GM23248 (cell line): ENCODE results near the gene SLC24A4. TPM values are rescaled to one million over a fixed set of nuclear protein-coding genes. Genes with fewer than 3 reads are reported as not detected.

Experiments used
- DNase-seq: peaks from one replicate; pipeline ENCODE4 v3.0.0-alpha.2; 2015
- H2AFZ ChIP-seq: fragments of 200-600 bp; sonication (generic); 2 replicates; pipeline ENCODE4 v1.6.1; 2016; ENCODE audit warnings: antibody characterized with exemption
- H3F3A ChIP-seq: fragments of 200-600 bp; sonication (generic); 2 replicates; pipeline ENCODE4 v1.6.1; 2016; ENCODE audit warnings: mild to moderate bottlenecking, antibody characterized with exemption, mixed run types; ENCODE audit not compliant: insufficient read depth
- H3K27ac ChIP-seq: fragments of 200-600 bp; sonication (generic); 2 replicates; pipeline ENCODE4 v1.5.1; 2016; ENCODE audit warnings: mild to moderate bottlenecking
- H3K27me3 ChIP-seq: fragments of 200-600 bp; sonication (generic); replicated peaks from 2 replicates; pipeline ENCODE4 v1.6.1; 2016; ENCODE audit warnings: mild to moderate bottlenecking; ENCODE audit not compliant: insufficient read depth
- H3K36me3 ChIP-seq: fragments of 200-600 bp; sonication (generic); 2 replicates; pipeline ENCODE4 v1.6.1; 2016; ENCODE audit warnings: low read depth, mild to moderate bottlenecking
- H3K4me1 ChIP-seq: fragments of 200-600 bp; sonication (generic); 2 replicates; pipeline ENCODE4 v1.6.1; 2016; ENCODE audit warnings: mild to moderate bottlenecking; ENCODE audit not compliant: insufficient read depth
- H3K4me2 ChIP-seq: fragments of 200-600 bp; sonication (generic); one replicate; pipeline ENCODE4 v1.6.1; 2016; ENCODE audit warnings: mild to moderate bottlenecking; ENCODE audit not compliant: unreplicated experiment
- H3K4me3 ChIP-seq: fragments of 200-600 bp; sonication (generic); 2 replicates; pipeline ENCODE4 v1.5.1; 2016; ENCODE audit warnings: mild to moderate bottlenecking
- H3K79me2 ChIP-seq: fragments of 200-600 bp; sonication (generic); 2 replicates; pipeline ENCODE4 v1.6.1; 2016; ENCODE audit warnings: mild to moderate bottlenecking; ENCODE audit not compliant: insufficient read depth
- H3K9ac ChIP-seq: fragments of 200-600 bp; sonication (generic); 2 replicates; pipeline ENCODE4 v1.6.1; 2016; ENCODE audit warnings: mild to moderate bottlenecking
- H3K9me2 ChIP-seq: fragments of 200-600 bp; sonication (generic); 2 replicates; pipeline ENCODE4 v1.6.1; 2016; ENCODE audit warnings: mixed run types, mild to moderate bottlenecking, moderate library complexity; ENCODE audit not compliant: insufficient read depth
- H3K9me3 ChIP-seq: fragments of 200-600 bp; sonication (generic); one replicate; pipeline ENCODE4 v1.6.1; 2017; ENCODE audit warnings: low read depth
- H4K20me1 ChIP-seq: fragments of 200-600 bp; sonication (generic); 2 replicates; pipeline ENCODE4 v1.6.0; 2016; ENCODE audit not compliant: insufficient read depth
- EZH2 ChIP-seq: fragments of 200-600 bp; sonication (generic); IDR thresholded peaks from 2 replicates; pipeline ENCODE4 v1.6.1; 2018; ENCODE audit warnings: antibody characterized with exemption, mild to moderate bottlenecking; ENCODE audit not compliant: insufficient read depth, poor library complexity, severe bottlenecking
- EZH2phosphoT487 ChIP-seq: fragments of 200-600 bp; sonication (generic); IDR thresholded peaks from 2 replicates; pipeline ENCODE4 v1.6.1; 2018; ENCODE audit warnings: antibody characterized with exemption, moderate library complexity, mild to moderate bottlenecking, low read depth; ENCODE audit not compliant: insufficient read depth
- WGBS, 2 experiments: methylation state at CpG; one replicate each; pipeline ENCODE4 v1.1.6; 2015 to 2017; ENCODE audit warnings: low lambda C conversion rate in 2 of 2, low coverage in 1 of 2; ENCODE audit errors: missing lambda C conversion rate in 2 of 2; 5-methylcytosine and 5-hydroxymethylcytosine counted together
- in situ Hi-C: fragments of 300-500 bp; cut with MboI; formaldehyde crosslinking; loops from 2 replicates; pipeline ENCODE4 v1.15.0; 2020
- polyA plus RNA-seq: library from polyadenylated mRNA; unstranded; fragments of >200 nt; fragmentation: Nextera tagmentation; extraction: Ambion mirVana; gene quantifications from 2 replicates; pipeline ENCODE4 v1.2.1, GENCODE V29; 2016
- total RNA-seq: library from RNA; depleted of rRNA; stranded (reverse); fragments of >200 nt; shearing (Covaris generic); gene quantifications from 2 replicates; pipeline ENCODE4 v1.2.3, GENCODE V29; 2014

SLC24A4 gene
- total and polyA plus RNA-seq, 2 experiments from 2014 or later = not detected

DNA sequence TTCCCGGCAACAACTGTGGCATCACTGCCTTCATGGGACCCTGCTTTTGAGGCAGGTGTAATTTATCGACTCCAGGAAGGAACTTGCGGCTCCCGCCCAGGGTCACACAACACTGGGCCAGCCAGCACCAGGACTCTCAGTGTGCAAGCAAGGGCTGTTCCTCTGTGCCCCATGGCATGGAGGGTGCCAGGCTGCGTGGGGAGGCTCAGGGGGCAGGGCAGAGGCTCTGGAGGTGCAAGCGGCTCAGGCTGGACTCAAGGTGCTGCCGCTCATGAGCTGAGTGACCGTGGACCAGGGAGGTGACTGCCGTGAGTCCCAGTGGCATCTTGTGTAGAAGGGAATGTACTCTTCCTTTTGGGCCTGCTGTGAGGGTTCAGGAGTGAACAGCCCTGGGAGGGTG, 57.6 kb downstream of the SLC24A4 start:
- Histone ChIP-seq H3K36me3 (no peaks in the 10 kb centered on the region), H3K79me2 (no peaks in the 10 kb centered on the region), H3K9ac (no peak overlapping the region), H3K9me2 (no peaks in the 10 kb centered on the region), H3K4me3 (no peak overlapping the region), H2AFZ (no peak overlapping the region), H4K20me1 (no peaks in the 10 kb centered on the region), H3K4me2 (no peak overlapping the region), H3K9me3 (no peaks in the 10 kb centered on the region), H3K27me3 (peaks cover 7% of the 10 kb centered on the region), H3K4me1 (no peaks in the 10 kb centered on the region), H3F3A (no peaks in the 10 kb centered on the region), H3K27ac (no peak overlapping the region)
- in situ Hi-C loops = no loop called here
- TF ChIP-seq EZH2phosphoT487 (no peak), EZH2 (no peak)
- WGBS, 2 experiments = 77 to 81% methylated on average over 9 of the region's 9 CpGs
- no peak for DNase-seq

DNA sequence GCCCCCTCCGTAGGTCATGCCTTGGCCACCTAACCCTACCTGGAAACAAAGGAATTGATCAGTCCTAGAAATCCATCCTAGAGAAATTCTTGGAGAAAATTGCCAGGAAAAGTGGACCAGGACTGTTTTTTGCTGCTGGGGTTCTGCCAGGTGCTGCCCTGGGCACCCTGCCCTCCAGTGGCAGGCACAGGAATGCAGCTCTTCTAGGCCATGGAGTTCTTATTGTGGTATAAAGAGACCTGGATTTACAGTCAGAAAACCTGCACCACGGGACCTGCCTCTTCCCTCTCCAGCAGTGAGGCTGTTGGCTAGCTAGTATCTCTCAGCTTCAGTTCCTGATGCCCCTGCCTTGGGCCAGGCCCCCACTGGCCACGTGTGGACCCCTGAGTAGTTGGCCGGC, 59.7 kb downstream of the SLC24A4 start:
- whole genome bisulfite sequencing, 2 experiments = 26 to 38% methylated on average over 4 of the region's 4 CpGs

DNA sequence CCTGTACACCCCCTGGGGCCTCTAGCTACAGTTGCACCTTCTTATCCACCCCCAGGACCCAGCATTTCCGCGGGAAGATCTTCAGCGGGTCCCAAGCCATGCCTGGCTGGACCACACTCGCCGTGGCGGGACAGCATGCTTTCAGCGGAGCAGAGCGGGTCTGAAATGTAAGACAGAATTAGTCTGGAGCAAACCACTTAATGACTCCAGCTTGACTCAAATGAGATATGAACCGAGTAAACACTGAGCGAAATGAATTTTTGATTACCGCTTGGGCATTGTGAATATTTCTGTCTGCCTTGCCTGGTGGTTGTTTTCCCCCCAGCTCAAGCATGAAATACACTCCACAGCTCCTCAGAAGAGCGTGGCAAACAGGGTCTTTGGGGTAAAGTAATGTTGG, 60.8 kb downstream of the SLC24A4 start:
- Histone ChIP-seq H3K79me2 (no peaks in the 10 kb centered on the region), H3F3A (no peaks in the 10 kb centered on the region), H3K4me3 (no peak overlapping the region), H3K9me3 (no peaks in the 10 kb centered on the region), H3K27ac (no peak overlapping the region), H3K27me3 (peaks cover 5% of the 10 kb centered on the region), H3K4me1 (no peaks in the 10 kb centered on the region), H3K36me3 (no peaks in the 10 kb centered on the region), H3K4me2 (no peak overlapping the region), H3K9me2 (no peaks in the 10 kb centered on the region), H3K9ac (no peak overlapping the region), H4K20me1 (no peaks in the 10 kb centered on the region), H2AFZ (no peak overlapping the region)
- in situ Hi-C loops = no loop called here
- DNase-seq = no peak
- WGBS, 2 experiments = 80 to 87% methylated on average over 12 of the region's 12 CpGs
- TF ChIP-seq EZH2phosphoT487 (no peak), EZH2 (no peak)

More for the DNA sequence above, 59.7 kb downstream of the SLC24A4 start:
- TF ChIP-seq EZH2phosphoT487 (no peak), EZH2 (no peak)
- Histone ChIP-seq H3K4me3 (no peak overlapping the region), H3K4me1 (no peaks in the 10 kb centered on the region), H3K27me3 (peaks cover 12% of the 10 kb centered on the region), H3K79me2 (no peaks in the 10 kb centered on the region), H3K27ac (no peak overlapping the region), H3K36me3 (no peaks in the 10 kb centered on the region), H3F3A (no peaks in the 10 kb centered on the region), H3K4me2 (no peak overlapping the region), H3K9me3 (no peaks in the 10 kb centered on the region), H3K9ac (no peak overlapping the region), H2AFZ (no peak overlapping the region), H3K9me2 (no peaks in the 10 kb centered on the region), H4K20me1 (no peaks in the 10 kb centered on the region)
- in situ Hi-C loops = no loop called here
- peak; percentile 55 for DNase-seq

DNA sequence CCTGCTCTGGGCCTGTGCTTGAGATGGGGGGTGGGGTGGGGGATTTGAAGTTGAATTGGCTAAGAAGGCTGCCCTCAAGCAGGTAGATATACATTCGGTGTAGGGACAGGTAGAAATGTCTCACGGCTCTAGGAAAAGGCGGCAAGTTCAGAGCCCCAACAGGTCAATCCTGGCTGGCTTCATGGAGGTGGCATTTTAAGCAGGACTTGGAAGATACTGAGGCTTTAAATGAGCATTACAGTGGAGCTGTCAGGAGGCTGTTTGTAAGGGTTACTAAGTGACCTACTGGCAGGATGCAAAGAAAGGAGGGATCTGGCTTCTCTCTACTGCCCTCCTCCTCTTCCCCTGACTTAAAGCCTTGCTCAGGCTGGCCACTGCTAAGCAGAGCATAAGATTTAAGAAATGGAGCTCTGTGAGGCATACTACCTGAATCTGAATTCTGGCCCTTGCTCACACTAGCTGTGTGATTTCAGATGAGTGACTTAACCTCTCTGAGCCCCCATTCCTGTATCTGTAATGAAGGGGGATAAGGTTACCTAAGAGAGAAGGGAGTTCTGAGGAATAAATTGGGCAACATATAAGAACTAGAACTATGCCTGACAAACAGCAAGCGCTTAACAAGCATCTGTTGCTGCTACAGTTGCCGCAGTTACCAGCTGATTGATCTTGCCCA, 61.6 kb downstream of the SLC24A4 start:
- peaks cover 5% of the 10 kb centered on the region for H3K27me3 ChIP-seq
- H3K27ac ChIP-seq = no peak overlapping the region
- TF ChIP-seq EZH2phosphoT487 (no peak), EZH2 (no peak)
- no peaks in the 10 kb centered on the region for H3K79me2 ChIP-seq
- no peak overlapping the region for H2AFZ ChIP-seq
- no peaks in the 10 kb centered on the region for H3F3A ChIP-seq
- no peaks in the 10 kb centered on the region for H3K9me2 ChIP-seq
- H4K20me1 ChIP-seq = no peaks in the 10 kb centered on the region
- H3K4me3 ChIP-seq = no peak overlapping the region
- no peaks in the 10 kb centered on the region for H3K9me3 ChIP-seq
- DNase-seq = no peak
- H3K9ac ChIP-seq = no peak overlapping the region
- H3K4me1 ChIP-seq = no peaks in the 10 kb centered on the region
- WGBS, 2 experiments = 77 to 79% methylated on average over 5 of the region's 5 CpGs
- in situ Hi-C loops = no loop called here
- no peak overlapping the region for H3K4me2 ChIP-seq
- no peaks in the 10 kb centered on the region for H3K36me3 ChIP-seq

DNA sequence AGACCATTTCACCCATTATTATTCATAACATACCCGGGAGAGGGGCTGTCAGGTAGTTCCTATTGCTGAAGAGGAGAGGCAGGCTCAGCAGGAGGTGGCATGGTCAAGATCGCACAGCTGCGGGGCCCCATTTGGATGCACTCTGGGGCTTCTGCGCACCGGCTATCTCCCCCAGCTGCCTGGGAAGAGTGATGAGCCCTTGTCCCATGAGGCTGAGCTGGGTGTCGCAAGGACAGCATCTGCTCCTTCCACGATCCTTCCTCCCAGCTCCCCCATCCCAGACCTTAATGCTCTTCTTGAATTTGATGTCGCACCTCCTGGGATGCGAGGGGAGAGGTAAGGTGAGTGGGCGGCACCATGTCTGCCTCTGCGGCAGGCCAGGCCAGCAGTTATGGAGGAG, 62.6 kb downstream of the SLC24A4 start:
- H3K27me3 ChIP-seq = peaks cover 5% of the 10 kb centered on the region
- no peaks in the 10 kb centered on the region for H3K79me2 ChIP-seq
- H3K9ac ChIP-seq = no peak overlapping the region
- no peaks in the 10 kb centered on the region for H3K9me3 ChIP-seq
- no peak for DNase-seq
- in situ Hi-C loops = no loop called here
- H3K36me3 ChIP-seq = no peaks in the 10 kb centered on the region
- H3K9me2 ChIP-seq = no peaks in the 10 kb centered on the region
- TF ChIP-seq EZH2 (no peak), EZH2phosphoT487 (no peak)
- no peak overlapping the region for H2AFZ ChIP-seq
- WGBS, 2 experiments = 60 to 68% methylated on average over 8 to 11 of the region's 11 CpGs
- H4K20me1 ChIP-seq = no peaks in the 10 kb centered on the region
- no peak overlapping the region for H3K4me2 ChIP-seq
- H3K27ac ChIP-seq = no peak overlapping the region
- H3F3A ChIP-seq = no peaks in the 10 kb centered on the region
- no peak overlapping the region for H3K4me3 ChIP-seq
- no peaks in the 10 kb centered on the region for H3K4me1 ChIP-seq
